Endothelial cell of umbilical vein (primary cell): ENCODE results near the gene FRY. TPM values are rescaled to one million over a fixed set of nuclear protein-coding genes. Genes with fewer than 3 reads are reported as not detected.

Experiments used
- BruUV-seq: library from RNA; stranded (reverse); fragments of 400-500 nt; replicated peaks from 2 replicates; lab custom pipeline; 2021; lab: Mats Ljungman, UMichigan
- CTCF ChIA-PET: fragments of 300-600, 350-600 bp; sonication (Branson Sonifier 250); formaldehyde crosslinking; loops from one replicate; lab custom pipeline; 2021; ENCODE audit warnings: antibody characterized with exemption, inconsistent platforms; lab: Charles Lee
- POLR2A ChIA-PET: fragments of 300-600, 350-600 bp; sonication (Branson Sonifier 250); formaldehyde crosslinking; loops from one replicate; lab custom pipeline; 2021; ENCODE audit warnings: antibody characterized with exemption, inconsistent platforms; lab: Charles Lee
- DNase-seq: peaks from one replicate; pipeline ENCODE4 v3.0.0-alpha.2; 2011; ENCODE audit warnings: low read depth, low spot score
- FAIRE-seq: peaks from 2 replicates; lab custom pipeline; 2011; peaks lifted over from hg19 to GRCh38; lab: Jason Lieb, UNC
- H2AFZ ChIP-seq: 2 replicates; pipeline ENCODE4 v1.6.0; 2012; ENCODE audit warnings: low read depth, low read length, control low read depth, inconsistent platforms
- H3K27ac ChIP-seq: 2 replicates; pipeline ENCODE4 v1.5.1; 2011; ENCODE audit warnings: low read depth, mild to moderate bottlenecking, control low read depth, low read length, moderate library complexity; ENCODE audit not compliant: insufficient read depth
- H3K27me3 ChIP-seq, 2 experiments: 2 replicates each; pipeline versions ENCODE4 v1.6.0 to v1.6.1; 2011; ENCODE audit warnings: low read length in 2 of 2, mixed read lengths in 1 of 2; ENCODE audit not compliant: control insufficient read depth in 2 of 2, insufficient read depth in 2 of 2
- H3K36me3 ChIP-seq, 2 experiments: 2 replicates in 1 of 2; 3 replicates in 1 of 2; pipeline ENCODE4 v1.5.1; 2011; ENCODE audit warnings: low read length in 2 of 2, mild to moderate bottlenecking in 1 of 2, moderate library complexity in 1 of 2; ENCODE audit not compliant: control insufficient read depth in 2 of 2, insufficient read depth in 2 of 2; ENCODE audit errors: extremely low read depth in 1 of 2
- H3K4me1 ChIP-seq: 3 replicates; pipeline ENCODE4 v1.5.1; 2011; ENCODE audit warnings: mild to moderate bottlenecking, low read length; ENCODE audit not compliant: control insufficient read depth, insufficient read depth; ENCODE audit errors: extremely low read depth
- H3K4me2 ChIP-seq: 2 replicates; pipeline ENCODE4 v1.6.1; 2011; ENCODE audit warnings: low read length, control low read depth, mixed read lengths; ENCODE audit not compliant: insufficient read depth
- H3K4me3 ChIP-seq, 3 experiments: fragments of 200-600 bp in 1 of 3; sonication (generic), shearing (Covaris generic) in 1 of 3; replicated peaks in 1 of 3; 2 replicates each; pipeline ENCODE4 v1.5.1; 2011 to 2016; ENCODE audit warnings: control low read depth in 3 of 3, low read length in 3 of 3, mild to moderate bottlenecking in 2 of 3, inconsistent platforms in 1 of 3, low read depth in 1 of 3, moderate library complexity in 1 of 3; ENCODE audit not compliant: insufficient read depth in 1 of 3
- H3K79me2 ChIP-seq: 2 replicates; pipeline ENCODE4 v1.6.0; 2012; ENCODE audit warnings: low read length, inconsistent platforms; ENCODE audit not compliant: control insufficient read depth, insufficient read depth
- H3K9ac ChIP-seq: replicated peaks from 2 replicates; pipeline ENCODE3; 2011; ENCODE audit warnings: low read length, control low read depth; ENCODE audit not compliant: insufficient read depth; ENCODE audit errors: extremely low read depth
- H3K9me1 ChIP-seq: replicated peaks from 3 replicates; pipeline ENCODE4 v1.6.0; 2011; ENCODE audit warnings: mild to moderate bottlenecking, low read length; ENCODE audit not compliant: control insufficient read depth, insufficient read depth; ENCODE audit errors: extremely low read depth
- H3K9me3 ChIP-seq: replicated peaks from 2 replicates; pipeline ENCODE4 v1.5.1; 2012; ENCODE audit warnings: low read length, inconsistent platforms; ENCODE audit not compliant: control insufficient read depth, insufficient read depth
- H4K20me1 ChIP-seq: replicated peaks from 2 replicates; pipeline ENCODE3; 2011; ENCODE audit warnings: mild to moderate bottlenecking, low read length; ENCODE audit not compliant: control insufficient read depth, insufficient read depth; ENCODE audit errors: extremely low read depth
- EZH2 ChIP-seq: IDR thresholded peaks from 2 replicates; pipeline ENCODE4 v1.6.1; 2012; ENCODE audit warnings: borderline replicate concordance, low read depth, mild to moderate bottlenecking, moderate library complexity, low read length, inconsistent platforms; ENCODE audit not compliant: severe bottlenecking
- FOS ChIP-seq: IDR thresholded peaks from 2 replicates; pipeline ENCODE4 v1.6.1; 2011; ENCODE audit warnings: mild to moderate bottlenecking, low read length, moderate library complexity, borderline replicate concordance; ENCODE audit not compliant: insufficient read depth
- GATA2 ChIP-seq: IDR thresholded peaks from 2 replicates; pipeline ENCODE4 v1.7.0; 2011; ENCODE audit warnings: low read depth, mild to moderate bottlenecking, moderate library complexity, mixed read lengths, low read length; ENCODE audit not compliant: insufficient read length, insufficient read depth
- JUN ChIP-seq: IDR thresholded peaks from 2 replicates; pipeline ENCODE4 v1.6.1; 2011; ENCODE audit warnings: borderline replicate concordance, low read depth; ENCODE audit not compliant: insufficient read length, insufficient read depth
- MYC ChIP-seq: IDR thresholded peaks from one replicate; pipeline ENCODE4 v1.6.1; 2011; ENCODE audit warnings: mild to moderate bottlenecking, low read depth, low read length
- POLR2A ChIP-seq: IDR thresholded peaks from 2 replicates; pipeline ENCODE4 v1.6.1; 2012; ENCODE audit warnings: low read depth, mild to moderate bottlenecking, control low read depth, low read length
- POLR2AphosphoS5 ChIP-seq: IDR thresholded peaks from 2 replicates; pipeline ENCODE4 v1.6.1; 2012; ENCODE audit warnings: low read depth, mild to moderate bottlenecking, control low read depth, low read length, moderate library complexity; ENCODE audit not compliant: insufficient read depth
- dilution Hi-C: fragments of 300-500 bp; cut with MboI; formaldehyde crosslinking; loops from one replicate; pipeline ENCODE4 v1.15.0; 2019; ENCODE audit warnings: low sequenced_read_pairs; ENCODE audit not compliant: extremely low pct_ligation_motif_present
- intact Hi-C: fragments of 100-400 bp; cut with micrococcal nuclease; formaldehyde crosslinking; loops from one replicate; pipeline ENCODE4 v1.10.0; 2022
- polyA plus RNA-seq, 4 experiments: library from polyadenylated mRNA; depleted of rRNA in 3 of 4; stranded (reverse) in 3 of 4; unstranded in 1 of 4; fragments of >200 nt; gene quantifications; 2 replicates each; pipeline versions ENCODE4 v1.2.1 to v1.2.3, GENCODE V29; 2011 to 2012; ENCODE audit warnings: missing spikeins in 1 of 4
- total RNA-seq: library from RNA; stranded (reverse); gene quantifications from 2 replicates; pipeline ENCODE4 v1.2.3, GENCODE V29; 2021
- TF ChIP-seq, protein P1 (sequence below): IDR thresholded peaks from 2 replicates; pipeline ENCODE4 v1.6.1; 2011; ENCODE audit not compliant: insufficient read depth, insufficient read length
- TF ChIP-seq, protein P2 (sequence below), 2 donors: IDR thresholded peaks; 1 replicate in 1 of 2; 2 replicates in 1 of 2; pipeline ENCODE4 v1.5.1; 2011; ENCODE audit warnings: low read length in 2 of 2, mild to moderate bottlenecking in 2 of 2, moderate library complexity in 2 of 2, control low read depth in 1 of 2, inconsistent platforms in 1 of 2, low read depth in 1 of 2; ENCODE audit not compliant: insufficient read depth in 1 of 2; ENCODE audit errors: extremely low read depth in 1 of 2

FRY gene
- total and polyA plus RNA-seq, 2 donors (not counting 3 experiments of a cell fraction or from before 2014, with no cell fraction given), result 57.3 to 75.8 TPM

DNA sequence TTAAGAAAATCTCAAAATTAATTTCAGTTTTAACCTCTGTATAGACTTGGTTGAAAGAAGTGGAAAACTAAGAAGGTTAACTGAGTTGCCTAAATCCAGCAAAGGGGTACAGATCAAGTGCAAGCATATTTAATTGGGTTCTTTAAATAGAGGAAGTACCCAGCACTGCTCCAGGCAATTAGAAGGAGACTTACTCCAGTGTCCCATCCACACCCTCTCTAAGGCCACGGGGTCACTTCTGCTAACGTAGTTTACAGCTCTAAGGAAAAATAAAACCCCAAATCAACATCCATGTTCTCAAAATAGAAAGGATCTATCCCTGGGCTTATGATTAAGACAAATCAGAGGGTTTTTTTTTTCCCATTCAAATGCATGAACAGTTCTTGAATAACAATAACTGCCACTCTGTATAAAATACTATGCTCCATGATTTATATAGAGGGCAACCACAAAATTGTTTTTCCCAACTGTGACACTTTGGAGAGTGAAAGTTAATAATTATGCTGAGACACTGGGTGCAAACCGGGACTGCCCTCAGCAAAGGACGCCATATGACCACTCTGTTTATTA lies 4.6 kb downstream of the FRY start:
- FAIRE-seq (no peak), DNase-seq (no peak)
- ChIA-PET POLR2A (no interaction called here), CTCF (no interaction called here)
- H3K9me1 ChIP-seq, result no peaks in the 10 kb centered on the region
- no peaks in the 10 kb centered on the region for H3K9me3 ChIP-seq
- H3K27me3 ChIP-seq, result no peaks in the 10 kb centered on the region
- H3K9ac ChIP-seq, result no peak overlapping the region
- H3K4me1 ChIP-seq, result peaks cover 7% of the 10 kb centered on the region
- no peak overlapping the region for H3K4me2 ChIP-seq
- no peaks in the 10 kb centered on the region for H4K20me1 ChIP-seq
- no peak for TF ChIP-seq FOS
- TF ChIP-seq, protein P1, sequence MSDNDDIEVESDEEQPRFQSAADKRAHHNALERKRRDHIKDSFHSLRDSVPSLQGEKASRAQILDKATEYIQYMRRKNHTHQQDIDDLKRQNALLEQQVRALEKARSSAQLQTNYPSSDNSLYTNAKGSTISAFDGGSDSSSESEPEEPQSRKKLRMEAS, result no peak
- TF ChIP-seq JUN, result no peak
- no peak for TF ChIP-seq POLR2AphosphoS5
- TF ChIP-seq, protein P2, sequence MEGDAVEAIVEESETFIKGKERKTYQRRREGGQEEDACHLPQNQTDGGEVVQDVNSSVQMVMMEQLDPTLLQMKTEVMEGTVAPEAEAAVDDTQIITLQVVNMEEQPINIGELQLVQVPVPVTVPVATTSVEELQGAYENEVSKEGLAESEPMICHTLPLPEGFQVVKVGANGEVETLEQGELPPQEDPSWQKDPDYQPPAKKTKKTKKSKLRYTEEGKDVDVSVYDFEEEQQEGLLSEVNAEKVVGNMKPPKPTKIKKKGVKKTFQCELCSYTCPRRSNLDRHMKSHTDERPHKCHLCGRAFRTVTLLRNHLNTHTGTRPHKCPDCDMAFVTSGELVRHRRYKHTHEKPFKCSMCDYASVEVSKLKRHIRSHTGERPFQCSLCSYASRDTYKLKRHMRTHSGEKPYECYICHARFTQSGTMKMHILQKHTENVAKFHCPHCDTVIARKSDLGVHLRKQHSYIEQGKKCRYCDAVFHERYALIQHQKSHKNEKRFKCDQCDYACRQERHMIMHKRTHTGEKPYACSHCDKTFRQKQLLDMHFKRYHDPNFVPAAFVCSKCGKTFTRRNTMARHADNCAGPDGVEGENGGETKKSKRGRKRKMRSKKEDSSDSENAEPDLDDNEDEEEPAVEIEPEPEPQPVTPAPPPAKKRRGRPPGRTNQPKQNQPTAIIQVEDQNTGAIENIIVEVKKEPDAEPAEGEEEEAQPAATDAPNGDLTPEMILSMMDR (IDR thresholded peaks at IDR 0.05; ENCODE audit: extremely low read depth in 1 of 2, insufficient read depth in 1 of 2, low read depth in 1 of 2, low read length in 2 of 2), result no peak
- TF ChIP-seq GATA2, result no peak
- TF ChIP-seq POLR2A, result no peak
- TF ChIP-seq EZH2, result no peak
- TF ChIP-seq MYC, result no peak
- intact Hi-C loops, result no loop called here
- H3K79me2 ChIP-seq, result no peaks in the 10 kb centered on the region
- no peak overlapping the region for H3K27ac ChIP-seq
- H3K36me3 ChIP-seq, result no peaks in the 10 kb centered on the region
- H2AFZ ChIP-seq, result no peak overlapping the region
- dilution Hi-C loops, result no loop called here
- H3K4me3 ChIP-seq, result no peak overlapping the region
- no TSS peak for BruUV-seq
